Bronchial epithelial cell (primary cell): ENCODE measurements around the gene SLC16A10. TPM values are rescaled to one million over a fixed set of nuclear protein-coding genes. Genes with fewer than 3 reads are reported as not detected.

ENCODE experiments used
- DNase-seq: peaks from one replicate; pipeline ENCODE4 v3.0.0-alpha.2; 2010; ENCODE audit warnings: low read depth
- FAIRE-seq: peaks from 2 replicates; lab custom pipeline; 2011; peaks lifted over from hg19 to GRCh38; lab: Jason Lieb, UNC
- H3K27me3 ChIP-seq: 2 replicates; pipeline ENCODE4 v1.5.1; 2011; ENCODE audit warnings: low read length; ENCODE audit not compliant: control insufficient read depth, insufficient read depth
- H3K36me3 ChIP-seq: 2 replicates; pipeline ENCODE4 v1.5.1; 2011; ENCODE audit warnings: low read length; ENCODE audit not compliant: control insufficient read depth, insufficient read depth
- H3K4me3 ChIP-seq: 2 replicates; pipeline ENCODE4 v1.5.1; 2011; ENCODE audit warnings: mild to moderate bottlenecking, low read depth, low read length, control low read depth
- total RNA-seq: library from RNA; depleted of rRNA; stranded (reverse); fragments of >200 nt; gene quantifications from 2 replicates; pipeline ENCODE4 v1.2.1, GENCODE V29; 2014
- TF ChIP-seq, protein P1 (sequence below): IDR thresholded peaks from 2 replicates; pipeline ENCODE4 v1.5.1; 2011; ENCODE audit warnings: mild to moderate bottlenecking, moderate library complexity, low read length, control low read depth, inconsistent platforms; ENCODE audit not compliant: insufficient read depth, severe bottlenecking

The SLC16A10 gene
- total RNA-seq, 1 donor from 2014 or later = 0.26 TPM

DNA sequence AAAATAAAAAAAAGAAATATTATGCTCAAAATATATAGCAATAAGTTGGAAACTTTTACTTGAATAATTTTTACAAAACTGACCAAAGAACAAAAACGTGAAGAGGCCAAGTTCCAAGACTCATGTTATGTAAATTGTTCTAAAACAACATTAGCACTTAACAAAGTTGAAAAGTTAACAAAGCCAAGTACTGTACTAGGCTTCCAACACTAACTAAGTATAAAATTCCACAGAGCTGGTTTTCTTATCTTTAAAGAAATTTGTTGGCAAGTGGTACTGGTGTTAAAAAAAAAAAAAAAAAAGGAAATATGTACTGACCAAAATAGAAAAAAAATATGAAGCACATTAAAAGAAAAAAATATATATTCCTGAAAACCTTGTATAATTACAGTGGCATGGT lies 127.8 kb downstream of the SLC16A10 start:
- FAIRE-seq = no peak
- Histone ChIP-seq H3K4me3 (no peak overlapping the region), H3K27me3 (no peaks in the 10 kb centered on the region), H3K36me3 (no peaks in the 10 kb centered on the region)
- no peak for DNase-seq
- TF ChIP-seq, protein P1, sequence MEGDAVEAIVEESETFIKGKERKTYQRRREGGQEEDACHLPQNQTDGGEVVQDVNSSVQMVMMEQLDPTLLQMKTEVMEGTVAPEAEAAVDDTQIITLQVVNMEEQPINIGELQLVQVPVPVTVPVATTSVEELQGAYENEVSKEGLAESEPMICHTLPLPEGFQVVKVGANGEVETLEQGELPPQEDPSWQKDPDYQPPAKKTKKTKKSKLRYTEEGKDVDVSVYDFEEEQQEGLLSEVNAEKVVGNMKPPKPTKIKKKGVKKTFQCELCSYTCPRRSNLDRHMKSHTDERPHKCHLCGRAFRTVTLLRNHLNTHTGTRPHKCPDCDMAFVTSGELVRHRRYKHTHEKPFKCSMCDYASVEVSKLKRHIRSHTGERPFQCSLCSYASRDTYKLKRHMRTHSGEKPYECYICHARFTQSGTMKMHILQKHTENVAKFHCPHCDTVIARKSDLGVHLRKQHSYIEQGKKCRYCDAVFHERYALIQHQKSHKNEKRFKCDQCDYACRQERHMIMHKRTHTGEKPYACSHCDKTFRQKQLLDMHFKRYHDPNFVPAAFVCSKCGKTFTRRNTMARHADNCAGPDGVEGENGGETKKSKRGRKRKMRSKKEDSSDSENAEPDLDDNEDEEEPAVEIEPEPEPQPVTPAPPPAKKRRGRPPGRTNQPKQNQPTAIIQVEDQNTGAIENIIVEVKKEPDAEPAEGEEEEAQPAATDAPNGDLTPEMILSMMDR = no peak

DNA sequence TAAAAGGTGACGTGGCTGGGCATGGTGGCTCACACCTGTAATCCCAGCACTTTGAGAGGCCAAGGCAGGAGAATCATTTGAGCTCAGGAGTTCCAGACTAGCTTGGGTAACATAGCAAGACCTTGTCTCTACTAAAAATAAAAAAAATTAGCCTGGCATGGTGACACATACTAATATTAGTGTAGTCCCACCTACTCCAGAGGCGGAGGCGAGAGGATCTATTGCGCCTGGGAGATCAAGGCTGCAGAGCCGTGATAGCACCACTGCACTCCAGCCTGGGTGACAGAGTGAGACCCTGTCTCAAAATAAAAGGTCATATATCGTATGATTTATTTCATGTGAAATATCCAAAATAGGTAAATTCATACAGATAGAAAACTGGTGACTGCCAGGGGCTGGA lies 132.5 kb downstream of the SLC16A10 start:
- no peak for DNase-seq
- H3K4me3 ChIP-seq = no peak overlapping the region
- FAIRE-seq = no peak
- no peaks in the 10 kb centered on the region for H3K36me3 ChIP-seq
- no peaks in the 10 kb centered on the region for H3K27me3 ChIP-seq
- TF ChIP-seq, protein P1 = no peak

DNA sequence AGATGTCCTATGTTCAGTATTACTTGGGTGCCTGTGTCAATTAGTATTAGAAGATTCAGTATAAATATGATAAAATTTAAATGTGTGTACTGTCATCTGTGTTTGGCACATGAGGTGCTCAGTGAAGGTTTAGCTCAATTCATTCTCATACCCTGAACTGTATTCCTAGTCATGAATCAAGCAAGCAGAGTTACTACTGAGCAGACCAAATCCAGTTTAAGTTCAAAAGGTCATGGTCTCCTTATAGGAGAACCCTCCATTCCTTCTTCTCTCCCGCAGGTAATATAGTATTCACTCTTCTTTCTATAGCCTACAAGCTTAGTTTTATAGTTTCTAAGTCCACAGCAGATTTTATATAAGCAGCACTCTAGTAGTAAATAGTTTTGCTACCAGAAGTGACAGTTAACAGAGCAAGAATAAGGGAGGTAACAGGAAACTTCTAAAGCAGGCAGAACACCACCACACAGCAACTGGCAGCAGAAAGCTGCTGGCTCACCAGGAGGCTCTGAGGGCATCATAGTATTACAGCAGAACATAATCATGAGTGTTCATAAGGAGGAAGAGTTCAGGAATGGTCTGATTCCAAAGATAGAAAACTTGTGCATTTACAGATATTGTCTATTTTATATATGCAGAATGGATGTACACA lies 133.2 kb downstream of the SLC16A10 start:
- FAIRE-seq (no peak), DNase-seq (no peak)
- no peaks in the 10 kb centered on the region for H3K27me3 ChIP-seq
- H3K4me3 ChIP-seq = no peak overlapping the region
- H3K36me3 ChIP-seq = no peaks in the 10 kb centered on the region
- TF ChIP-seq, protein P1 = no peak

DNA sequence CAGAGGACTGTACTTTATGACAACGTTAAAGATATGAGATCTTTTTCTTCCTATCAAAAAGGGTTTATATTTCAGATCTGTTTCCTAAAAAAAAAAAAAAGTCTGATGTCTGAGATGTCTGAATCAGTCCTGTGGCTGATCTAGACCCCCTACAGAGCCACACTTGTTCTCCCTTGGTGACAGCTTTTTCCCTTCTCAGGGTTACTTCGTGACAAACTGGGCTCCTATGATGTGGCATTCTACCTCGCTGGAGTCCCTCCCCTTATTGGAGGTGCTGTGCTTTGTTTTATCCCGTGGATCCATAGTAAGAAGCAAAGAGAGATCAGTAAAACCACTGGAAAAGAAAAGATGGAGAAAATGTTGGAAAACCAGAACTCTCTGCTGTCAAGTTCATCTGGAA lies 134.5 kb downstream of the SLC16A10 start:
- TF ChIP-seq, protein P1 = no peak
- FAIRE-seq (no peak), DNase-seq (no peak)
- Histone ChIP-seq H3K27me3 (no peaks in the 10 kb centered on the region), H3K36me3 (no peaks in the 10 kb centered on the region), H3K4me3 (no peak overlapping the region)

DNA sequence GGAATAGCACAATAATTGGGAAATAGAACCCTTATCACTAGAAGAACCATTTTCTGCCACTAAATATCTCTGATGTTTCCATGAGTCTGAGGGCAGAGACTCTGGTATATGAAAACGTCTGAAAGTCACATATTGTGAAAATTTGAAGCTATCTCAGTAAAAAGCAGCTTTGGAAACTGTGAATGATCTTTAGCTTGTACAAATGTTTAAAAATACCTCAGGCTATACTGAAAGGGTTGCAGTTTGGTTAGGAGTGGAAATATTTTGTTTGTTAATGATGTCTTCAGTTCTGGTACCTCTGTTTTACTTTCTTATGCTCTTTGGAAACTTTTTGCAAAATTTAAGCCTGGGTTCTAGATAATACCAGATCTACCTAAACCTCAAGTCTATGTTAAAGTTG lies 135.0 kb downstream of the SLC16A10 start:
- Histone ChIP-seq H3K27me3 (no peaks in the 10 kb centered on the region), H3K36me3 (no peaks in the 10 kb centered on the region), H3K4me3 (no peak overlapping the region)
- no peak for FAIRE-seq
- no peak for DNase-seq
- TF ChIP-seq, protein P1 = no peak

DNA sequence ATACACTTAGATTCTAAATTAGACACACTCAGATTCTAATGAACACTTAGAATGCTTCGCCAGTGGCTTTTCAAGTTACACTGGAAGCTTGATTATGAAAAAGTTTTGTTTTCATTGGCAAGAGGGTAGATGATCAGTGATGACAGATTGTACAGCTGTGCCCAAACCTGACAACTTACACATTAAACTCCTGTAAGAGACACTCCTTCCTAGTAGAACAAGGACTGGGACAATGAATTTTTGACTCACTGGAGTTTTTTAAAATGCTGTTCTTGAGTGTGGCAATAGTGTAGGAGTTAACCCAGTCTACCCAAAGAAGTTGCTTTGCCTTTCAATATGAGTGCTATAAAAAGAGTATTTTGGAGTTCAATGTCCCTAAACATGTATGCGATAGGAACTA lies 140.8 kb downstream of the SLC16A10 start:
- Histone ChIP-seq H3K4me3 (no peak overlapping the region), H3K27me3 (no peaks in the 10 kb centered on the region), H3K36me3 (no peaks in the 10 kb centered on the region)
- TF ChIP-seq, protein P1 = no peak
- FAIRE-seq (no peak), DNase-seq (peak; percentile 77)
